GM23248 (cell line): ENCODE results near the gene DAPK1. TPM values are rescaled to one million over a fixed set of nuclear protein-coding genes. Genes with fewer than 3 reads are reported as not detected.

ENCODE experiments used
- DNase-seq: peaks from one replicate; pipeline ENCODE4 v3.0.0-alpha.2; 2015
- H2AFZ ChIP-seq: fragments of 200-600 bp; sonication (generic); 2 replicates; pipeline ENCODE4 v1.6.1; 2016; ENCODE audit warnings: antibody characterized with exemption
- H3F3A ChIP-seq: fragments of 200-600 bp; sonication (generic); 2 replicates; pipeline ENCODE4 v1.6.1; 2016; ENCODE audit warnings: mild to moderate bottlenecking, antibody characterized with exemption, mixed run types; ENCODE audit not compliant: insufficient read depth
- H3K27ac ChIP-seq: fragments of 200-600 bp; sonication (generic); 2 replicates; pipeline ENCODE4 v1.5.1; 2016; ENCODE audit warnings: mild to moderate bottlenecking
- H3K27me3 ChIP-seq: fragments of 200-600 bp; sonication (generic); replicated peaks from 2 replicates; pipeline ENCODE4 v1.6.1; 2016; ENCODE audit warnings: mild to moderate bottlenecking; ENCODE audit not compliant: insufficient read depth
- H3K36me3 ChIP-seq: fragments of 200-600 bp; sonication (generic); 2 replicates; pipeline ENCODE4 v1.6.1; 2016; ENCODE audit warnings: low read depth, mild to moderate bottlenecking
- H3K4me1 ChIP-seq: fragments of 200-600 bp; sonication (generic); 2 replicates; pipeline ENCODE4 v1.6.1; 2016; ENCODE audit warnings: mild to moderate bottlenecking; ENCODE audit not compliant: insufficient read depth
- H3K4me2 ChIP-seq: fragments of 200-600 bp; sonication (generic); one replicate; pipeline ENCODE4 v1.6.1; 2016; ENCODE audit warnings: mild to moderate bottlenecking; ENCODE audit not compliant: unreplicated experiment
- H3K4me3 ChIP-seq: fragments of 200-600 bp; sonication (generic); 2 replicates; pipeline ENCODE4 v1.5.1; 2016; ENCODE audit warnings: mild to moderate bottlenecking
- H3K79me2 ChIP-seq: fragments of 200-600 bp; sonication (generic); 2 replicates; pipeline ENCODE4 v1.6.1; 2016; ENCODE audit warnings: mild to moderate bottlenecking; ENCODE audit not compliant: insufficient read depth
- H3K9ac ChIP-seq: fragments of 200-600 bp; sonication (generic); 2 replicates; pipeline ENCODE4 v1.6.1; 2016; ENCODE audit warnings: mild to moderate bottlenecking
- H3K9me2 ChIP-seq: fragments of 200-600 bp; sonication (generic); 2 replicates; pipeline ENCODE4 v1.6.1; 2016; ENCODE audit warnings: mixed run types, mild to moderate bottlenecking, moderate library complexity; ENCODE audit not compliant: insufficient read depth
- H3K9me3 ChIP-seq: fragments of 200-600 bp; sonication (generic); one replicate; pipeline ENCODE4 v1.6.1; 2017; ENCODE audit warnings: low read depth
- H4K20me1 ChIP-seq: fragments of 200-600 bp; sonication (generic); 2 replicates; pipeline ENCODE4 v1.6.0; 2016; ENCODE audit not compliant: insufficient read depth
- EZH2 ChIP-seq: fragments of 200-600 bp; sonication (generic); IDR thresholded peaks from 2 replicates; pipeline ENCODE4 v1.6.1; 2018; ENCODE audit warnings: antibody characterized with exemption, mild to moderate bottlenecking; ENCODE audit not compliant: insufficient read depth, poor library complexity, severe bottlenecking
- EZH2phosphoT487 ChIP-seq: fragments of 200-600 bp; sonication (generic); IDR thresholded peaks from 2 replicates; pipeline ENCODE4 v1.6.1; 2018; ENCODE audit warnings: antibody characterized with exemption, moderate library complexity, mild to moderate bottlenecking, low read depth; ENCODE audit not compliant: insufficient read depth
- WGBS, 2 experiments: methylation state at CpG; one replicate each; pipeline ENCODE4 v1.1.6; 2015 to 2017; ENCODE audit warnings: low lambda C conversion rate in 2 of 2, low coverage in 1 of 2; ENCODE audit errors: missing lambda C conversion rate in 2 of 2; 5-methylcytosine and 5-hydroxymethylcytosine counted together
- in situ Hi-C: fragments of 300-500 bp; cut with MboI; formaldehyde crosslinking; loops from 2 replicates; pipeline ENCODE4 v1.15.0; 2020
- polyA plus RNA-seq: library from polyadenylated mRNA; unstranded; fragments of >200 nt; fragmentation: Nextera tagmentation; extraction: Ambion mirVana; gene quantifications from 2 replicates; pipeline ENCODE4 v1.2.1, GENCODE V29; 2016
- total RNA-seq: library from RNA; depleted of rRNA; stranded (reverse); fragments of >200 nt; shearing (Covaris generic); gene quantifications from 2 replicates; pipeline ENCODE4 v1.2.3, GENCODE V29; 2014

The DAPK1 gene
- total and polyA plus RNA-seq, 2 experiments from 2014 or later = 1.6 to 1.9 TPM

DNA sequence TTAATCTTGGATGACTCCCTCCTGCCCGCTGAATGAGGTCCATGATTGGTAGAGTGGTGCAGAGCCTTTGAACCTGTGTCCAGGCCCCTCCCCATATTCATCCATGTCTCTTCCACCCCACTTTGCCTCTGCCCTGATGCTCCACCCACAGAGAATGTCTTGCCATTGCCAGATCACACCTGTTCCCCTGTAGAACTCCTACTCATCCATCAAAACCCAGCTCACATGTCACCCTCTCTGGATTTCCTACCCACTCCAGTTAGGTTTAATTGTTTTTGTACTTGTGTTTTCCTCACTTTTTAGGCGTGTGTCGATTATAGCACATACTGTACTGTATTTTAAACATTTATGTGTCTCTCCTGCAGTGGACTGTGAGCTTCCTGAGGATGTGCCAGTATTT is 121.3 kb downstream of the DAPK1 start:
- Histone ChIP-seq H3K79me2 (no peaks in the 10 kb centered on the region), H3F3A (no peaks in the 10 kb centered on the region), H3K27me3 (no peaks in the 10 kb centered on the region; the same call in 1 of the 2 replicates), H3K9me3 (no peaks in the 10 kb centered on the region), H3K4me2 (no peak overlapping the region), H4K20me1 (no peaks in the 10 kb centered on the region), H3K4me1 (no peaks in the 10 kb centered on the region), H3K4me3 (no peak overlapping the region), H2AFZ (no peak overlapping the region), H3K9ac (no peak overlapping the region), H3K36me3 (no peaks in the 10 kb centered on the region), H3K9me2 (no peaks in the 10 kb centered on the region), H3K27ac (no peak overlapping the region)
- in situ Hi-C loops = no loop called here
- WGBS, 2 experiments = 63 to 68% methylated on average over 3 of the region's 3 CpGs
- TF ChIP-seq EZH2 = no peak
- DNase-seq = no peak

DNA sequence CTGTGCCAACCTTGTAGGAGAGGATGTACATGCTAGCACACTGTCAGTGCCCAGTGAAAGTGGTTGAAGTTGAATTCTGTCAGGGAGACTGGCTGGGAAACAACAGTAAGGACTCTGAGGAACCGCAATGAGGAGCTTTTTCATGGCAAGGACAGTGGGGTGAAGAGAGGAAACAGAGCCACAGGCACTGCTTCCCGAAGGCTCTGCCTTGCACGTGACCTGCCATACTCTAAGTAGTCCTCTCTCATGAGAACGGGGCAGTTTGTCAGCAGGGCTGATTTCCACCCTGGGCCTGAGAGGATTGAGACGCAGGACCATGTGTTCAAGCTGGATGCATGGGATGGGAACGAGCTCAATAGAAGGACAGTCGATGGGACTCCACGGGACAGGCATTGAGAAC is 121.7 kb downstream of the DAPK1 start:
- Histone ChIP-seq H3K79me2 (no peaks in the 10 kb centered on the region), H3K9ac (no peak overlapping the region), H2AFZ (no peak overlapping the region), H3K4me1 (no peaks in the 10 kb centered on the region), H3K9me2 (no peaks in the 10 kb centered on the region), H3K4me3 (no peak overlapping the region), H3K4me2 (no peak overlapping the region), H3K9me3 (no peaks in the 10 kb centered on the region), H3F3A (no peaks in the 10 kb centered on the region), H3K36me3 (no peaks in the 10 kb centered on the region), H3K27me3 (no peaks in the 10 kb centered on the region), H4K20me1 (no peaks in the 10 kb centered on the region), H3K27ac (no peak overlapping the region)
- TF ChIP-seq EZH2 = no peak
- no peak for TF ChIP-seq EZH2phosphoT487
- WGBS, 2 experiments = 71 to 74% methylated on average over 8 of the region's 8 CpGs
- in situ Hi-C loops = no loop called here
- no peak for DNase-seq

DNA sequence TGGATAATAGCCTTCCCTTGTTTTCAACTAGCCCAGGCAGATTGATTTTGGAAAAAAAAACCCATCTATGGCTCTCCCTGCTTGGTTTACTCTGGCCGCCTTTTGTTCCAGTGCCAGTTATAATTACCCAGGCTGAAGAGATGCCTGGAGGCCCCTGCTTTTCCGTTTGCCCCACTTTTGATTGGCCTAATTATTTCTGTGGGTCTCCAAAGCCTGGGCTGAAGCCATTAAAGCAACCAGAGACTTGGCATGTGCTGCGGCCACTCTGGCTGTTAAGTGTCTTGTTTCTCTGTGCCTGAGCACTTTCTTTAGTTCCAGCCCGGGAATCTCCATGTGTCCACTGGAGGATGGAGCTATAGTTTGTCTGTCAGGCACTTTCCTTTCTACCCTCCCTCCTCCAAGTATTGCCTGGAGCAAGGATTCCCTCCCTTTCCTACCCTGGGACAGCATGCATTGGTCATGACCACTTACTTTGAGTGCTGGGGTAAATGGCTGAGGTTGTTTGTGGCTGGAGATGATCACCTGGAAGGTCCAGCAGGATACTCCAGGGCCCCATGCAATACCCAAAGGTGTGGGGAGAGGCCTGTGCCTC is 123.2 kb downstream of the DAPK1 start:
- Histone ChIP-seq H2AFZ (no peak overlapping the region), H3K4me2 (no peak overlapping the region), H3K27ac (no peak overlapping the region), H3K9me3 (no peaks in the 10 kb centered on the region), H3K27me3 (no peaks in the 10 kb centered on the region), H3K36me3 (no peaks in the 10 kb centered on the region), H3K4me3 (no peak overlapping the region), H3K9me2 (no peaks in the 10 kb centered on the region), H3K9ac (no peak overlapping the region), H3F3A (no peaks in the 10 kb centered on the region), H3K79me2 (no peaks in the 10 kb centered on the region), H4K20me1 (no peaks in the 10 kb centered on the region), H3K4me1 (no peaks in the 10 kb centered on the region)
- TF ChIP-seq EZH2 = no peak
- TF ChIP-seq EZH2phosphoT487 = no peak
- no peak for DNase-seq
- in situ Hi-C loops = no loop called here
- WGBS, 2 experiments = 63 to 65% methylated on average over 4 of the region's 4 CpGs

DNA sequence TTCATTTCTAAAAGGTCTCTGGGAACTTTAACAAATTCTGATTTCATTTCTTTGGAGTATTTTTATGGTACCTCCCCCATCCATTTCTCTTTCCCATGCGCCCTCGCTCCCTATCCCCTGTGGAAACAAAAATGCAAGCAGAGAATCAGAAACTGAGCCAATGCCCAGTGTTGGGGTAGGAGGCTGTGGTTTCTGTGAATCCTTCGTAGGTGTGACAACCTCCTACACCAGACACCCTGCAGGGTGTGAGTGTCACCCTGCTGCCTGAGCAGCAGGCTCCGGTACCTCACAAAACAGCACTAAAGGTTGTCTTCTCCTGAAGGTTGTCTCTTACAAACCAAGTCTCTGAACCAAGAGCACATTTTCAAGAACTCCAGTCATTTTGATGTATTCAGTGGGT is 124.4 kb downstream of the DAPK1 start:
- Histone ChIP-seq H3K9me2 (no peaks in the 10 kb centered on the region), H3K36me3 (no peaks in the 10 kb centered on the region), H4K20me1 (no peaks in the 10 kb centered on the region), H3K79me2 (no peaks in the 10 kb centered on the region), H3K4me1 (no peaks in the 10 kb centered on the region), H3K9ac (no peak overlapping the region), H3K9me3 (no peaks in the 10 kb centered on the region), H3K27ac (no peak overlapping the region), H3K4me3 (no peak overlapping the region), H2AFZ (no peak overlapping the region), H3K4me2 (no peak overlapping the region), H3F3A (no peaks in the 10 kb centered on the region), H3K27me3 (no peaks in the 10 kb centered on the region)
- no peak for DNase-seq
- in situ Hi-C loops = no loop called here
- WGBS, 2 experiments = 70 to 74% methylated on average over 4 of the region's 4 CpGs
- no peak for TF ChIP-seq EZH2phosphoT487
- no peak for TF ChIP-seq EZH2

DNA sequence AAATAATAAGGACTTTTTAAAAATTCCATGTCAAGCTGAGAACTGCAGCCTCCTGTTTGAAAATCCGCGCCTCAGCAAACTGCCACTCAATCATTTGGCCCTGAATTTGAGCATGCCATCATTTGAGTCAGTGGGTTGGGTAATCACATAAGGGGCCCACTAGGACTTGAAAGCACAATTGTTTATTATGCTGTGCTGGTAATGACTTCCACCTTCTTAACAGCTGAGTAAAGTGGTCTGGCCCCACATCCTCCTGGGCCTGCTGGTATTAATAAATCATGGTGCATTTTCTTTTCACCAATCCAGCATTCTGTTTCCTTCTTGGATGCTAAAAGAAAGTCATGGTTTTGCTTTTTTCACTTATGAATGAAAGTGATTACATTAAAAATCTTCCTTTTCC is 125.3 kb downstream of the DAPK1 start:
- Histone ChIP-seq H3K9ac (no peak overlapping the region), H3K79me2 (no peaks in the 10 kb centered on the region), H3K27me3 (no peaks in the 10 kb centered on the region), H4K20me1 (no peaks in the 10 kb centered on the region), H3K9me2 (no peaks in the 10 kb centered on the region), H3K4me1 (no peaks in the 10 kb centered on the region), H3K4me2 (no peak overlapping the region), H3F3A (no peaks in the 10 kb centered on the region), H3K4me3 (no peak overlapping the region), H3K36me3 (no peaks in the 10 kb centered on the region), H3K9me3 (no peaks in the 10 kb centered on the region), H2AFZ (no peak overlapping the region), H3K27ac (no peak overlapping the region)
- DNase-seq = no peak
- in situ Hi-C loops = no loop called here
- TF ChIP-seq EZH2phosphoT487 (no peak), EZH2 (no peak)
- 51 to 68% methylated on average over 2 of the region's 2 CpGs for WGBS, 2 experiments
